Gastroesophageal sphincter (tissue), 3 donors: ENCODE results near the gene GCN1.

Source experiments
- CTCF ChIP-seq, 4 experiments: fragments of 200-600 bp in 2 of 4; fragments of 450-650 bp in 2 of 4; sonication (generic) in 1 of 4; IDR thresholded peaks; one replicate each; pipeline ENCODE4 v1.5.1; 2017 to 2019; ENCODE audit warnings: antibody characterized with exemption in 4 of 4, mild to moderate bottlenecking in 2 of 4, moderate library complexity in 2 of 4
- POLR2A ChIP-seq, 2 donors: fragments of 450-650 bp; IDR thresholded peaks; one replicate each; pipeline ENCODE4 v1.6.1; 2017; ENCODE audit warnings: antibody characterized with exemption in 2 of 2, mild to moderate bottlenecking in 2 of 2, moderate library complexity in 1 of 2
- POLR2AphosphoS5 ChIP-seq: sonication (generic); formaldehyde crosslinking; IDR thresholded peaks from one replicate; pipeline ENCODE4 v1.6.1; 2017; ENCODE audit warnings: antibody characterized with exemption

GRCh38 chr12:120157678-120158077, 36.8 kb downstream of the GCN1 start:
- TF ChIP-seq POLR2AphosphoS5 (no peak), CTCF (IDR thresholded peaks at IDR 0.05) (no peak), POLR2A (IDR thresholded peaks at IDR 0.05) (no peak)
